ENCODE results near the gene FXYD6. TPM values are rescaled to one million over a fixed set of nuclear protein-coding genes. Genes with fewer than 3 reads are reported as not detected.

FXYD6 gene
- total and polyA plus RNA-seq, 4 donors, result 14.5 to 28.7 (median 28.4) TPM

GRCh38 chr11:117861151-117862018 lies 15.1 kb downstream of the FXYD6 start:
- ATAC-seq (ENCODE audit: low FRiP score) (peak; percentile 55), DNase-seq (no peak)
- Histone ChIP-seq H3K27me3 (ENCODE audit: control insufficient read depth in 1 of 2, insufficient read depth in 2 of 2, low read length in 1 of 2) (no peaks in the 10 kb centered on the region), H3K36me3 (ENCODE audit: control insufficient read depth in 1 of 2, insufficient read depth in 2 of 2, low read length in 1 of 2) (no peaks in the 10 kb centered on the region), H3K9me3 (ENCODE audit: control insufficient read depth, low read length) (no peaks in the 10 kb centered on the region), H3K4me1 (ENCODE audit: control insufficient read depth in 1 of 2, insufficient read depth in 2 of 2, low read length in 2 of 2) (no peaks in the 10 kb centered on the region), H3K4me3 (ENCODE audit: low read length in 2 of 2) (no peak overlapping the region), H3K27ac (ENCODE audit: low read depth in 1 of 2, low read length in 2 of 2) (no peak overlapping the region)
- WGBS, 2 donors, result 61 to 67% methylated on average over 13 of the region's 13 CpGs
- intact Hi-C loops (cut with DNase I), result no loop called here

- no peaks in the 10 kb centered on the region for H3K27me3 ChIP-seq (ENCODE audit: control insufficient read depth in 1 of 2, insufficient read depth in 2 of 2, low read length in 1 of 2)
- no peaks in the 10 kb centered on the region for H3K36me3 ChIP-seq (ENCODE audit: control insufficient read depth in 1 of 2, insufficient read depth in 2 of 2, low read length in 1 of 2)
- ATAC-seq (ENCODE audit: low FRiP score) (no peak), DNase-seq (no peak)
- intact Hi-C loops (cut with DNase I), result no loop called here
- H3K4me1 ChIP-seq (ENCODE audit: control insufficient read depth in 1 of 2, insufficient read depth in 2 of 2, low read length in 2 of 2), result no peaks in the 10 kb centered on the region
- H3K9me3 ChIP-seq (ENCODE audit: control insufficient read depth, low read length), result no peaks in the 10 kb centered on the region
- no peak overlapping the region for H3K4me3 ChIP-seq (ENCODE audit: low read length in 2 of 2)
- no peak overlapping the region for H3K27ac ChIP-seq (ENCODE audit: low read depth in 1 of 2, low read length in 2 of 2)
- WGBS, 2 donors, result 83 to 97% methylated on average over 6 of the region's 6 CpGs
These were observed 16.3 kb downstream of the FXYD6 start for GRCh38 chr11:117860139-117860538.

DNA sequence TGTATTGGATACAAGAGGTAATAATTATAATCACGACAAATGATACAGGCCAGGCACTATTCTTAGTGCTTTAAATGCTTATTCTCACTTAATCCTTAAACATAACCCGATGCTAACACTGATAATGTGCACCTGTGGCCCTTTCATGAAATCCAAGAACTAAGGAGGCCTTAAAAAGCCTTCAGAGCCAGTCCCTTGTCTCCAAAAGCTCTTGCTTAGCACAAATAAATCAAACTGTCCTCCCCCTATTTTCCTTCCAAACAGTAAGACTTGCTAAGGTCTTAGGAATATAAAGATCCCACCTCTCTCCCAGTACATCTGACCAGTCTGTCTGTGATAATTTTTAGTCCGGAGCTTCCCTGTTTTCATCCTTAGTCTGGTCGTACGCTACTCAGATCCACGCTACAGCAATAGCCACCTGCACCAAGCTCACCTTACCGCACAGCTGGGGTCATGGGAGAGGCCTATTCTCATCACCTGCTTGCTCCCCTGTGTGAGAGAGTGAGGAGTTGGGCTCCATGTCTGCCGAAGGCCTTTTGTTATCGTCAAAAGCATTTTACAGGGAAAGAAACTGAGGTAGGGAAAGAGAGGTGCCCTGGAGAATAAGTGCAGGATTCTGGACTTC lies 16.9 kb downstream of the FXYD6 start:
- Histone ChIP-seq H3K36me3 (ENCODE audit: control insufficient read depth in 1 of 2, insufficient read depth in 2 of 2, low read length in 1 of 2) (no peaks in the 10 kb centered on the region), H3K27me3 (ENCODE audit: control insufficient read depth in 1 of 2, insufficient read depth in 2 of 2, low read length in 1 of 2) (no peaks in the 10 kb centered on the region), H3K9me3 (ENCODE audit: control insufficient read depth, low read length) (no peaks in the 10 kb centered on the region), H3K4me3 (ENCODE audit: low read length in 2 of 2) (no peak overlapping the region), H3K4me1 (ENCODE audit: control insufficient read depth in 1 of 2, insufficient read depth in 2 of 2, low read length in 2 of 2) (no peaks in the 10 kb centered on the region), H3K27ac (ENCODE audit: low read depth in 1 of 2, low read length in 2 of 2) (no peak overlapping the region)
- ATAC-seq (ENCODE audit: low FRiP score) (no peak), DNase-seq (no peak)
- WGBS, 2 donors, result 85% methylated on average over 9 of the region's 9 CpGs
- intact Hi-C loops (cut with DNase I), result no loop called here

DNA sequence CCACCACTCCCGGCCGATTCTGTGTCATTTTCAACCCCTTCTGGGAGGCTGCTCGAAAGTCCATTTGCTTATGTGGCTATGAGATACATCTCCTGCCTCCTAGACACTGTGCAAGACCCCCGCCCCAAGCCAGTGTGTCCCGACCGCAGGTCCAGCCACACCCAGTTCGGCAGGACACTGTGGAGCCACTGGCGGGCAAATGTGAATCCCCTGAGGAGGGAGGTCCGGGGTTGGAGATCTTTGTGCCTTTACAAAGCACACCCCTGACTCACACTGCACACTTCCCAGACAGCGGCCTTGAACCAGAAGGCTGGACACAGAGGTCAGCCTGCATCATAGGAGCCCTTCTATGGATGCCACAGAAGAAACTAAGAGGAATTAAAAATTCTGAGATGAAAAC lies 17.4 kb downstream of the FXYD6 start:
- no peak overlapping the region for H3K27ac ChIP-seq (ENCODE audit: low read depth in 1 of 2, low read length in 2 of 2)
- no peaks in the 10 kb centered on the region for H3K27me3 ChIP-seq (ENCODE audit: control insufficient read depth in 1 of 2, insufficient read depth in 2 of 2, low read length in 1 of 2)
- ATAC-seq (ENCODE audit: low FRiP score) (no peak), DNase-seq (no peak)
- no peaks in the 10 kb centered on the region for H3K4me1 ChIP-seq (ENCODE audit: control insufficient read depth in 1 of 2, insufficient read depth in 2 of 2, low read length in 2 of 2)
- intact Hi-C loops (cut with DNase I), result no loop called here
- H3K4me3 ChIP-seq (ENCODE audit: low read length in 2 of 2), result no peak overlapping the region
- 85 to 96% methylated on average over 10 of the region's 10 CpGs for WGBS, 2 donors
- no peaks in the 10 kb centered on the region for H3K9me3 ChIP-seq (ENCODE audit: control insufficient read depth, low read length)
- H3K36me3 ChIP-seq (ENCODE audit: control insufficient read depth in 1 of 2, insufficient read depth in 2 of 2, low read length in 1 of 2), result no peaks in the 10 kb centered on the region

GRCh38 chr11:117857734-117858414 lies 18.6 kb downstream of the FXYD6 start:
- H3K27ac ChIP-seq (ENCODE audit: low read depth in 1 of 2, low read length in 2 of 2), result no peak overlapping the region
- no peaks in the 10 kb centered on the region for H3K4me1 ChIP-seq (ENCODE audit: control insufficient read depth in 1 of 2, insufficient read depth in 2 of 2, low read length in 2 of 2)
- 64 to 65% methylated on average over 11 of the region's 11 CpGs for WGBS, 2 donors
- DNase-seq (no peak), ATAC-seq (ENCODE audit: low FRiP score) (no peak)
- H3K36me3 ChIP-seq (ENCODE audit: control insufficient read depth in 1 of 2, insufficient read depth in 2 of 2, low read length in 1 of 2), result no peaks in the 10 kb centered on the region
- H3K9me3 ChIP-seq (ENCODE audit: control insufficient read depth, low read length), result peaks cover 1% of the 10 kb centered on the region
- no peaks in the 10 kb centered on the region for H3K27me3 ChIP-seq (ENCODE audit: control insufficient read depth in 1 of 2, insufficient read depth in 2 of 2, low read length in 1 of 2)
- intact Hi-C loops (cut with DNase I), result no loop called here
- H3K4me3 ChIP-seq (ENCODE audit: low read length in 2 of 2), result no peak overlapping the region

GRCh38 chr11:117855912-117856651 lies 20.4 kb downstream of the FXYD6 start:
- intact Hi-C loops (cut with DNase I), result no loop called here
- H3K4me3 ChIP-seq (ENCODE audit: low read length in 2 of 2), result no peak overlapping the region
- no peak overlapping the region for H3K27ac ChIP-seq (ENCODE audit: low read depth in 1 of 2, low read length in 2 of 2)
- ATAC-seq (ENCODE audit: low FRiP score) (no peak), DNase-seq (no peak)
- H3K9me3 ChIP-seq (ENCODE audit: control insufficient read depth, low read length), result peaks cover 1% of the 10 kb centered on the region
- H3K27me3 ChIP-seq (ENCODE audit: control insufficient read depth in 1 of 2, insufficient read depth in 2 of 2, low read length in 1 of 2), result peaks cover 0 to 3% of the 10 kb centered on the region in 2 donors
- H3K4me1 ChIP-seq (ENCODE audit: control insufficient read depth in 1 of 2, insufficient read depth in 2 of 2, low read length in 2 of 2), result no peaks in the 10 kb centered on the region
- 93% methylated on average over 13 of the region's 13 CpGs for WGBS, 2 donors
- no peaks in the 10 kb centered on the region for H3K36me3 ChIP-seq (ENCODE audit: control insufficient read depth in 1 of 2, insufficient read depth in 2 of 2, low read length in 1 of 2)

DNA sequence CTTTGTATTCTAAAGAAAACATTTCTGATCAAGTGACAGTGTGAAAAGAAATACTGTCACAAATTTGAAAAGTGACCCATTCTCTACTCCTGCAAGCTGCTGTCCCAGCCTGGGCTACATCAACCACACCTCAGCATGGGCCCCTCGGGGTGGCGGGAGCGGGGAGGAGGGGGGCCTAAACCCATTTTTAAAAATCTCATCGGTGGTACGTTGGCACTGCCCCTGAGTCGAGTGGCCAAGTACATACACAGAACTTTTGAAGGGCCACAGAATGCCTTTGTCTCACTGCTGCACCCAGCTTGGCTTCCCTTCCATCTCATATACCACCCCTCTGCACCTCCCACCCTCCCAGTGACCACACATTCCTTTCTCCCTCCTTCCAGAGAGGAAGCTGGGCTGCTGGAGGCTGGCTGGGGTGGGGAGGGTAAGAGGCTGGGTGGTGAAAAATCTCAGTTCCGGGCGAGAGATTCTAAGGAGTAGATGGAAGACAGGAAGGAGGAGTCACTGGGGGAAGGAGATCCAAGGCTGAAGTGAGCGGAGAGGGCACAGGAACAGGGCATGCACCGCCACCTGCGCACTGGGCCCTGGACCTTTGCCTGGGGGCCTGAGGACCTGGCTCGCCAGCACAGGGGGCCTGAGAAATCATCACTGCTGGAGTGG lies 21.1 kb downstream of the FXYD6 start:
- DNase-seq (no peak), ATAC-seq (ENCODE audit: low FRiP score) (no peak)
- Histone ChIP-seq H3K36me3 (ENCODE audit: control insufficient read depth in 1 of 2, insufficient read depth in 2 of 2, low read length in 1 of 2) (no peaks in the 10 kb centered on the region), H3K27me3 (ENCODE audit: control insufficient read depth in 1 of 2, insufficient read depth in 2 of 2, low read length in 1 of 2) (peaks cover 0 to 3% of the 10 kb centered on the region in 2 donors), H3K27ac (ENCODE audit: low read depth in 1 of 2, low read length in 2 of 2) (no peak overlapping the region), H3K4me3 (ENCODE audit: low read length in 2 of 2) (no peak overlapping the region), H3K9me3 (ENCODE audit: control insufficient read depth, low read length) (peaks cover 1% of the 10 kb centered on the region), H3K4me1 (ENCODE audit: control insufficient read depth in 1 of 2, insufficient read depth in 2 of 2, low read length in 2 of 2) (no peaks in the 10 kb centered on the region)
- WGBS, 2 donors, result 36 to 57% methylated on average over 12 of the region's 12 CpGs
- intact Hi-C loops (cut with DNase I), result no loop called here

DNA sequence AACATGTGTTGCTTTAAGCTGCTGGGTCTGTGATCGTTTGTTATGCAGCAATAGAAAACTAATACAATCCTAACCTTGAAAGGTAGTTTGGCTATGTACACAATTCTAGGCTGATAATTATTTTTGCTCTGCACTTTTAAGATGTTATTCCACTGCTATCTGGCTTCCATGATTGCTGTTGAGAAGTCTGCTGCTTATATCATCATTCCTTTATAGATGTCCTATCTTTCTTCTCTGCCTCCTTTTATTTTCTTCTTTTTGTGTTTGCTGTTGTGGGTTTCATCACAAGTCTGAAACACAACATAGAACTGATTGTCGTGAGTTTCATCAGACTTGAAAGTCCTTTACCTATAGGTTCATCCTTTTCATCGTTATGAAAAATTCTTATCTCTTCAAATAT lies 24.1 kb downstream of the FXYD6 start:
- intact Hi-C loops (cut with DNase I), result no loop called here

More for the DNA sequence above, 24.1 kb downstream of the FXYD6 start:
- peaks cover 0 to 3% of the 10 kb centered on the region in 2 donors for H3K27me3 ChIP-seq (ENCODE audit: control insufficient read depth in 1 of 2, insufficient read depth in 2 of 2, low read length in 1 of 2)
- 62 to 79% methylated on average over 3 of the region's 3 CpGs for WGBS, 2 donors
- H3K27ac ChIP-seq (ENCODE audit: low read depth in 1 of 2, low read length in 2 of 2), result no peak overlapping the region
- peaks cover 1% of the 10 kb centered on the region for H3K9me3 ChIP-seq (ENCODE audit: control insufficient read depth, low read length)
- no peaks in the 10 kb centered on the region for H3K4me1 ChIP-seq (ENCODE audit: control insufficient read depth in 1 of 2, insufficient read depth in 2 of 2, low read length in 2 of 2)
- H3K36me3 ChIP-seq (ENCODE audit: control insufficient read depth in 1 of 2, insufficient read depth in 2 of 2, low read length in 1 of 2), result no peaks in the 10 kb centered on the region
- no peak for DNase-seq
- no peak for ATAC-seq (ENCODE audit: low FRiP score)
- no peak overlapping the region for H3K4me3 ChIP-seq (ENCODE audit: low read length in 2 of 2)

Measured in aorta (tissue), 5 donors.